Measurements from ENCODE around the gene ASCL1.

The ASCL1 gene

GRCh38 chr12:102957339-102958050, at the start of gene ASCL1:
ASCL1 (plus strand) TSS chr12:102957674; CDS start chr12:102958245, 571 bp downstream.
- DNase-seq (ENCODE audit: low spot score), result peak; percentile 39

GRCh38 chr12:102907918-102908317, 49.6 kb upstream of the ASCL1 start:
- DNase-seq (ENCODE audit: low spot score), result no peak

GRCh38 chr12:102910137-102910536, 47.3 kb upstream of the ASCL1 start:
- DNase-seq (ENCODE audit: low spot score), result no peak

- no peak for DNase-seq (ENCODE audit: low spot score)
Observed at GRCh38 chr12:102910792-102911191, 46.7 kb upstream of the ASCL1 start.

- DNase-seq (ENCODE audit: low spot score), result no peak
Observed at GRCh38 chr12:102911320-102911719, 46.2 kb upstream of the ASCL1 start.

GRCh38 chr12:102912258-102912657, 45.2 kb upstream of the ASCL1 start:
- no peak for DNase-seq (ENCODE audit: low spot score)

- DNase-seq (ENCODE audit: low spot score), result no peak
Observed at GRCh38 chr12:102913453-102914226, 43.8 kb upstream of the ASCL1 start.

GRCh38 chr12:102916252-102917025, 41.0 kb upstream of the ASCL1 start:
- no peak for DNase-seq (ENCODE audit: low spot score)

GRCh38 chr12:102917026-102917787, 40.3 kb upstream of the ASCL1 start, which contains the start of gene PAH:
PAH (minus strand) TSS chr12:102917244; CDS start chr12:102917130, 114 bp downstream.
- no peak for DNase-seq (ENCODE audit: low spot score)

- no peak for DNase-seq (ENCODE audit: low spot score)
Observed at GRCh38 chr12:102918840-102919239, 38.6 kb upstream of the ASCL1 start.

GRCh38 chr12:102920271-102920670, 37.2 kb upstream of the ASCL1 start:
- no peak for DNase-seq (ENCODE audit: low spot score)

GRCh38 chr12:102921240-102921639, 36.2 kb upstream of the ASCL1 start:
- no peak for DNase-seq (ENCODE audit: low spot score)

- no peak for DNase-seq (ENCODE audit: low spot score)
Observed at GRCh38 chr12:102927220-102927619, 30.3 kb upstream of the ASCL1 start.

GRCh38 chr12:102933168-102933567, 24.3 kb upstream of the ASCL1 start:
- DNase-seq (ENCODE audit: low spot score), result no peak

GRCh38 chr12:102939059-102939458, 18.4 kb upstream of the ASCL1 start:
- no peak for DNase-seq (ENCODE audit: low spot score)

- DNase-seq (ENCODE audit: low spot score), result no peak
Observed at GRCh38 chr12:102939670-102940222, 17.7 kb upstream of the ASCL1 start.

GRCh38 chr12:102946042-102946441, 11.4 kb upstream of the ASCL1 start:
- no peak for DNase-seq (ENCODE audit: low spot score)

GRCh38 chr12:102948941-102949352, 8.5 kb upstream of the ASCL1 start:
- no peak for DNase-seq (ENCODE audit: low spot score)

GRCh38 chr12:102950107-102950949, 7.1 kb upstream of the ASCL1 start:
- no peak for DNase-seq (ENCODE audit: low spot score)

GRCh38 chr12:102950950-102951619, 6.4 kb upstream of the ASCL1 start:
- DNase-seq (ENCODE audit: low spot score), result no peak
